LoVo (cell line): ENCODE data around the gene RBM33.

ENCODE experiments used
- DNase-seq: peaks from one replicate; pipeline ENCODE4 v3.0.0-alpha.2; 2016; ENCODE audit warnings: low spot score

The RBM33 gene

GRCh38 chr7:155727616-155728015 is 83.2 kb downstream of the RBM33 start:
- DNase-seq, result no peak

GRCh38 chr7:155728116-155728515 is 83.7 kb downstream of the RBM33 start:
- no peak for DNase-seq

- peak; percentile 20 for DNase-seq
These were observed 85.4 kb downstream of the RBM33 start for GRCh38 chr7:155729847-155730246.

- peak; percentile 30 for DNase-seq
These were observed 86.9 kb downstream of the RBM33 start for GRCh38 chr7:155731380-155731779.

GRCh38 chr7:155731871-155732270 is 87.4 kb downstream of the RBM33 start:
- no peak for DNase-seq

GRCh38 chr7:155732286-155732685 is 87.8 kb downstream of the RBM33 start:
- no peak for DNase-seq

GRCh38 chr7:155733582-155734444 is 89.4 kb downstream of the RBM33 start:
- DNase-seq, result no peak

- DNase-seq, result no peak
These were observed 90.0 kb downstream of the RBM33 start for GRCh38 chr7:155734445-155734809.

GRCh38 chr7:155735442-155736115 is 91.1 kb downstream of the RBM33 start:
- no peak for DNase-seq

GRCh38 chr7:155737590-155737989 is 93.1 kb downstream of the RBM33 start:
- no peak for DNase-seq

GRCh38 chr7:155738104-155738503 is 93.6 kb downstream of the RBM33 start:
- DNase-seq, result no peak

GRCh38 chr7:155738652-155739537 is 94.4 kb downstream of the RBM33 start:
- peak; percentile 56 for DNase-seq

GRCh38 chr7:155739538-155740143 is 95.2 kb downstream of the RBM33 start:
- DNase-seq, result no peak

GRCh38 chr7:155741082-155741481 is 96.6 kb downstream of the RBM33 start:
- DNase-seq, result no peak

GRCh38 chr7:155741805-155742204 is 97.3 kb downstream of the RBM33 start:
- DNase-seq, result no peak

- DNase-seq, result no peak
These were observed 98.7 kb downstream of the RBM33 start for GRCh38 chr7:155743177-155743576.

- DNase-seq, result no peak
These were observed 100.7 kb downstream of the RBM33 start for GRCh38 chr7:155744971-155745683.

- DNase-seq, result no peak
These were observed 101.3 kb downstream of the RBM33 start for GRCh38 chr7:155745737-155746136.

- DNase-seq, result no peak
These were observed 101.7 kb downstream of the RBM33 start for GRCh38 chr7:155746188-155746587.

GRCh38 chr7:155747209-155747608 is 102.7 kb downstream of the RBM33 start:
- DNase-seq, result no peak

- no peak for DNase-seq
These were observed 105.1 kb downstream of the RBM33 start for GRCh38 chr7:155749578-155749977.
